Activated naive CD8-positive, alpha-beta T cell treated with anti-CD3 and anti-CD28 coated beads, Interleukin-2, amount 10 ng/mL, durations not matched to agents 7 days and 5 days (primary cell): Measurements from ENCODE around the gene NAGS. TPM values are rescaled to one million over a fixed set of nuclear protein-coding genes. Genes with fewer than 3 reads are reported as not detected.
"Not testable (repeated sequence)": the region's sequence is repeated elsewhere in the genome, so short reads cannot be mapped to it uniquely, and the experiment has no call there.

Experiments
- ATAC-seq: fragments of 150-1000 bp; cut with Tn5 transposase; one replicate; pipeline ENCODE4 v1.10.0; 2021; ENCODE audit warnings: low read depth, moderate library complexity
- POLR2A ChIA-PET: fragments of 350-600 bp; sonication (Branson Sonifier 250); formaldehyde crosslinking; loops from one replicate; lab custom pipeline; 2021; ENCODE audit warnings: antibody characterized with exemption; lab: Charles Lee
- DNase-seq: peaks from one replicate; pipeline ENCODE4 v3.0.0; 2021
- H3K27ac Mint-ChIP-seq: one replicate; pipeline ENCODE4 v1.8.0; 2022; ENCODE audit warnings: mild to moderate bottlenecking, mixed read lengths
- H3K27me3 Mint-ChIP-seq: one replicate; pipeline ENCODE4 v1.8.0; 2022; ENCODE audit warnings: mild to moderate bottlenecking, moderate library complexity, mixed read lengths
- H3K36me3 Mint-ChIP-seq: one replicate; pipeline ENCODE4 v1.8.0; 2021; ENCODE audit warnings: mild to moderate bottlenecking, mixed read lengths
- H3K4me1 Mint-ChIP-seq: one replicate; pipeline ENCODE4 v1.8.0; 2021; ENCODE audit warnings: mixed read lengths
- H3K4me3 Mint-ChIP-seq: one replicate; pipeline ENCODE4 v1.8.0; 2022; ENCODE audit warnings: mild to moderate bottlenecking, moderate library complexity, mixed read lengths
- H3K9me3 Mint-ChIP-seq: one replicate; pipeline ENCODE4 v1.8.0; 2021; ENCODE audit warnings: mixed read lengths
- total RNA-seq, 2 experiments: library from RNA; stranded (reverse); gene quantifications; one replicate each; pipeline ENCODE4 v1.2.3, GENCODE V29; 2021

Gene NAGS
- total RNA-seq, 2 experiments from 2014 or later: 1.4 TPM

DNA sequence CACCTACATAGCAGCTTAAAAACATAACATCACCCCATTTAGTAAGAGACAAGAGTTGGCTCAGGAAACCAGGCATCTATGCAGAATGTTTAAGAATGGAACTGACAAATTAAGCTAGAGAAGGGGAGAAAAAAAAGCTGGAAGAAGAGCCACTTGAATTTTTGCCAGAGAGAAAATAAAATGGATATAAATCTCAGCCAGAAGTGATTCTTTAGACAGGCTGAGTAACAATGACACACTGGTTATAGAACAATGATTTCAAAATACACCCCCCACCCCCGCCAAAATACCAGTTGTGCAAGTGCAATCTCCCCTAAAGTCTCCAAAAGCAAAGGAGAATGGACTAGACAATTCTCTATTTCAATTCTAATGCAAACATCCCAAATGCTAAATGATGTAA is 39.6 kb downstream of the NAGS start:
- Mint-ChIP-seq H3K9me3 (no peaks in the 10 kb centered on the region), H3K4me3 (no peak overlapping the region), H3K27ac (no peak overlapping the region), H3K27me3 (no peaks in the 10 kb centered on the region), H3K36me3 (peaks cover 21% of the 10 kb centered on the region), H3K4me1 (peaks cover 22% of the 10 kb centered on the region)
- ATAC-seq (no peak), DNase-seq (no peak)
- POLR2A ChIA-PET: interaction anchor here (0.7 kb wide), 1 partner anchor 112 kb away, joined by 4 read pairs; no protein-coding TSS in a partner anchor

DNA sequence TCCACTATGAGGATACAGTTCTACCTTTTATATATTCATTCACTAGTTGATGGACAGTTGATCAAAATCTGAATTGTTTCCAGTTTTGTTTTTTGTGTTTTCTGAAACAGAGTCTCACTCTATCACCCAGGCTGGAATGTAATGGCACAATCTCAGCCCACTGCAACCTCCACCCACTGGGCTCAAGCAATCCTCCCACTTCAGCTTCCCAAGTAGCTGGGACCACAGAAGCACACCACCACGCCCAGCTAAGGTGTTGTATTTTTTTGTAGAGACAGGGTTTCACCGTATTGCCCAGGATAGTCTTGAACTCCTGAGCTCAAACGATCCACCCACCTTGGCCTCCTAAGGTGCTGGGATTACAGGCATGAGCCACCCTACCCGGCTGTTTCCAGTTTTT is 41.1 kb downstream of the NAGS start:
- Mint-ChIP-seq H3K36me3 (peaks cover 16% of the 10 kb centered on the region), H3K4me3 (no peak overlapping the region), H3K27me3 (no peaks in the 10 kb centered on the region), H3K9me3 (no peaks in the 10 kb centered on the region), H3K27ac (no peak overlapping the region), H3K4me1 (peaks cover 13% of the 10 kb centered on the region)
- ATAC-seq (no peak), DNase-seq (no peak)
- POLR2A ChIA-PET: no interaction called here

GRCh38 chr17:44046893-44047292 is 42.5 kb downstream of the NAGS start:
- not testable (repeated sequence) for H3K4me3 Mint-ChIP-seq, H3K4me1 Mint-ChIP-seq, H3K27ac Mint-ChIP-seq, H3K27me3 Mint-ChIP-seq, ATAC-seq, DNase-seq, H3K9me3 Mint-ChIP-seq
- H3K36me3 Mint-ChIP-seq: peaks cover 14% of the 10 kb centered on the region
- POLR2A ChIA-PET: interaction anchor here (0.7 kb wide), 1 partner anchor 113 kb away, joined by 8 read pairs; no protein-coding TSS in a partner anchor

DNA sequence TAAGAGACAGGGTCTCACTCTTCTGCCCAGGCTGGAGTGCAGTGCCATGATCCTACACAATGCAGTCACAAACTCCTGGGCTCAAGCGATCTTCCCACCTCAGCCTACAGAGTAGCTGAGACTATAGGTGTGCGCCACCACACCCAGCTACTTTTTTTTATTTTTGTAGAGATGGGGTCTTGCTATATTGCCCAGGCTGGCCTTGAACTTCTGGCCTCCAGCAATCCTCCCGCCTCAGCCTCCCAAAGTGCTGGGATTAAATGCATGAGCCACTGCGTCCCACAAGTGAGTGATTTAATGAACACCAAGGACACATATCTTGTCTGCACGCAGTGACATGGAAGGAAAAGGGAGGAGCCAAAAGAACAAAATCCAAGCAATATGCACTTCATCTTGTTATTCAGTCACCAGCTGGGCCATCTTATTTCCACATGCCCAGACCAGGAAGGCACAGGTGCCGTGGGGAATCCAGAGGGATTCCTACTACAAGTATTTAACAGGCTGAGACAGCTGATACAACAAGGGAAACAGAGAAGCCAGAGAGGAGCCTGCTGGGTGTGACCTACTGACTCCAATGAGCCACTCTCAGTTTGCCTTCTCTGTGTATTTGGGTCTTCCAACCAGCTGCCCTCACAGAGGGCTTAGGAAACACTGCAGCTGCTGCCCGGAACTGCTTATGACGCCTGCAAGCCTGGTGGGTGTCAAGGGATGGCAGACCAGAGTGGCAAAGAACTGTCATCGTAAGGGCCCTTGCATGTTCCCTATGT is 45.1 kb downstream of the NAGS start:
- Mint-ChIP-seq H3K4me1 (peaks cover 6% of the 10 kb centered on the region), H3K9me3 (no peaks in the 10 kb centered on the region), H3K4me3 (no peak overlapping the region), H3K36me3 (peaks cover 20% of the 10 kb centered on the region), H3K27ac (no peak overlapping the region), H3K27me3 (no peaks in the 10 kb centered on the region)
- no peak for ATAC-seq
- DNase-seq: no peak
- POLR2A ChIA-PET: no interaction called here

DNA sequence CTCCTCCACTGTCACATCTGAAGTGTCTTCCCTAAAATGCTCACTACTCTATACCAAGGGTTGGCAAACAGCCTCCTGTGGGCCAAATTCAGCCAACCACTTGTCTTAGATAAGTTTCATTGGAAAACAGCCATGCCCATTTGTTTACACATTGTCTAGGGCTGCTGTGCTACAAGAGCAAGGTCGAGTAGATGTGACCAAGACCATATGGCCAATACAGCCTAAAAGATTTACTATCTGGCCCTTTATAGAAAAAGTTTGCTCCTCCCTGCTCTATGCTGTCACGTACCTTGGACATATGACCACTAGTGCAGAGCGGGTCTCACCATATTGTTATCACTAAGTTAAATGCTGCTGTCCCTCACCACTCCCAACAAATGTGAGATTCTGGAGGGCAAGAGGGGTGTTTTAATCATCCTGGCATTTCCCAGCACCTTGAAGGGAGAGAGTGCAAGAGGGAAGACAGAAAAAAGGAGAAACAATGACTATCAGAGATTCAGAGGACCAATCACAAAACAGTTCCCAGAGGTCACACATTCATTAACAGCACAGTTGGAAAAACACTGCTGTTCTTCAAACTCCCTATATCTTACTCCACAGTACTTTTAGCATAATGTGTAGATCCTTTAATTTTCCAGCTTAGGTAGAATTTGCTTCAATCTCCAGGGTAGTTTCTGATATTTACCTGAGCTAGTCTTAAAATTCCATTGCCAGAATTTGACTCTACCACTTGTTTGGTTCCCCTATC is 48.9 kb downstream of the NAGS start:
- POLR2A ChIA-PET: no interaction called here
- H3K27ac Mint-ChIP-seq: no peak overlapping the region
- H3K36me3 Mint-ChIP-seq: peaks cover 13% of the 10 kb centered on the region

More for the DNA sequence above, 48.9 kb downstream of the NAGS start:
- no peaks in the 10 kb centered on the region for H3K27me3 Mint-ChIP-seq
- H3K4me3 Mint-ChIP-seq: no peak overlapping the region
- DNase-seq: no peak
- H3K9me3 Mint-ChIP-seq: no peaks in the 10 kb centered on the region
- peaks cover 4% of the 10 kb centered on the region for H3K4me1 Mint-ChIP-seq
- no peak for ATAC-seq

Other genes with a start within 250 kb of the NAGS start
- not detected for gene SOST, start 245.8 kb upstream of the NAGS start, total RNA-seq
- 10 to 100 TPM; 15.5 to 15.7 TPM for gene DUSP3, start 225.6 kb upstream of the NAGS start, total RNA-seq
- not detected for gene CFAP97D1, start 224.2 kb upstream of the NAGS start, total RNA-seq
- under 1 TPM in 1 of 2 experiments, not detected in 1; 0.11 TPM for gene MPP3, start 171.5 kb upstream of the NAGS start, total RNA-seq
- gene CD300LG, start 157.4 kb upstream of the NAGS start, total RNA-seq: not detected
- gene MPP2, start 97.1 kb upstream of the NAGS start, total RNA-seq: 1 to 10 TPM; 2.3 to 3.1 TPM
- gene PPY, start 62.1 kb upstream of the NAGS start, total RNA-seq: not detected
- not detected for gene PYY, start 50.7 kb upstream of the NAGS start, total RNA-seq
- gene TMEM101, start 10.3 kb downstream of the NAGS start, total RNA-seq: 10 to 100 TPM; 30.3 to 31.7 TPM
- gene LSM12, start 62.0 kb downstream of the NAGS start, total RNA-seq: 10 to 100 TPM; 46.9 to 51.4 TPM
- gene G6PC3, start 66.1 kb downstream of the NAGS start, total RNA-seq: 10 to 100 TPM; 18.7 to 18.8 TPM
- 10 to 100 TPM; 46.2 to 48.4 TPM for gene HDAC5, start 119.0 kb downstream of the NAGS start, total RNA-seq
- 10 to 100 TPM; 13.2 to 14.3 TPM for gene HROB, start 137.3 kb downstream of the NAGS start, total RNA-seq
- gene ASB16, start 166.1 kb downstream of the NAGS start, total RNA-seq: under 1 TPM; 0.19 to 0.51 TPM
- 10 to 100 TPM; 38.3 to 42.5 TPM for gene TMUB2, start 182.3 kb downstream of the NAGS start, total RNA-seq
- gene ATXN7L3, start 195.3 kb downstream of the NAGS start, total RNA-seq: 100 to 1,000 TPM; 116 TPM
- gene UBTF, start 215.1 kb downstream of the NAGS start, total RNA-seq: 100 to 1,000 TPM; 183 to 200 TPM